NAMALWA (cell line): ENCODE results near the gene THRSP.
"Not testable (repeated sequence)": the region's sequence is repeated elsewhere in the genome, so short reads cannot be mapped to it uniquely, and the experiment has no call there.

Source experiments
- DNase-seq: peaks from one replicate; pipeline ENCODE4 v3.0.0-alpha.2; 2015; ENCODE audit warnings: low spot score

THRSP gene

GRCh38 chr11:78063440-78064181 lies at the start of gene THRSP:
Gene THRSP (plus strand): TSS chr11:78063861. CDS start chr11:78063882, 21 bp downstream.
- DNase-seq, result peak; percentile 70

DNA sequence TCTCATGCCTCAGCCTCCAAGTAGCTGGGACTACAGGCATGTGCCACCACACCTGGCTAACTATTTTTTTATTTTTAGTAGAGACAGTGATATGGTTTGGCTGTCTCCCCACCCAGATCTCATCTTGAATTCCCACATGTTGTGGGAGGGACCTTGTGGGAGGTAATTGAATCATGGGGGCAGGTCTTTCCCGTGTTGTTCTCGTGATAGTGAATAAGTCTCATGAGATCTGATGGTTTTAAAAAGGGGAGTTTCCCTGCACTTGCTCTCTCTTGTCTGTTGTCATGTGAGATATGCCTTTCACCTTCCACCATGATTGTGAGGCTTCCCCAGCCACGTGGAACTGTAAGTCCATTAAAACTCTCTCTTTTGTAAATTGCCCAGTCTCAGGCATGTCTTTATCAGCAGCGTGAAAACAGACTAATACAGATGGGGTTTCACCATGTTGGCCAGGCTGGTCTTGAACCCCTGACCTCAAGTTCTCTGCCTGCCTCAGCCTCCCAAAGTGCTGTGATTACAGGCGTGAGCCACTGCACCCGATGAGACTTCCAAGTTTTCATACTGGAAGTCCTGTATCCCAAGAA lies 48.6 kb upstream of the THRSP start:
- not testable (repeated sequence) for DNase-seq

DNA sequence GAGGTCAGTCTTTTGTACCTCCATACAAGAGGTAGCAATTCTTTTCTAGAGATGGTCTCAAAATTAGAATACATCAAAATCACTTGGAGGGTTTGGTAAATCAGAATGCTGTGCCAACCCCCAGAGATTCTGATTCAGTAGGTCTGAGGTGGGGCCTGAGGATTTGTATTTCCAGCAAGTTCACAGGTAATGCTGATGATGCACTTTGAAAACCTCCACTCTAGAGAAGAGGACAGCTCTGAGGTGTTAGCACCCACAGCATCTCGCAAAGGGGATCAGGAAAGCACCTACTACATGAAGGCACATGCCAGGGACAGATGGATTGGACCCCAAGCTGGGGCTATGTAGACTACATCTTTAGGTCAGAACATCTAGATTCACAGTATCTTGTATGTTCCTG lies 47.8 kb upstream of the THRSP start:
- no peak for DNase-seq

DNA sequence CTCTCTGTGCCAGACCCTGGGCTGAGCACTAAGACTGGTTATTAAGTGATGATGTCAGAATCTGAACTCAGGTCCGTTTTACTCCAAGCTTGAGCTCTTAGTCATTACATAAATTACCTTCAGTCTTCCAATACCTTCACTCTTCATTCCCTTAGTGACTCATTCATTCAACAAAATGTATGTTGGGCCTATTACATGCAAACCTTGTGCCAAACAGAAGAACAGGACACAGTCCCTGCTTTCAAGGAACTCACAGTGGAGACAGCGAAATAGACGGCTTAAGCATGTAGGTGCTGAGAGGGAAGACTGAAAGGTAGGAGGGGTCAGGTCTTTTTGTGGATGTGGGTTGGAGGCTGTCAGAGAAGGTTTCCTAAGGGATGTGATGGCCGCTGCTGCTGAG lies 43.9 kb upstream of the THRSP start:
- no peak for DNase-seq

DNA sequence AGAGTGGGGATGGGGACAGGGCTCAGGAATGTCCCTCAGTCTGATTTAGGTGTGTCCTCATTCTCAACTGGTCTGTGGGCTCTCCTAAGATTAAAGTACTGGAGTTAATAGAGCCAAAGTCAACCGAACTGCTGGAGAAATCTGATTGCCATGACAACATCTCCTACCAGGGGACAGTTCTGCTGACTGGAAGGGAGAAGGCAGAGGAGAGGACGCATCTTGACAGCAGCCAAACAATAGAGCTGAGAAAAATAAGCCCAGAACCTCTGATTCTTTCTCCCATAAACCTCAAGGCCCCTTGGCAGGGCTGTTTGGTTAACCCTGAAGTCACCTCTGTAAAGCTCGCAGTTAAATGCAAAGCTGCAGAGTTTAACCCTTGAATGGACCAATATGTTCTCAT lies 43.4 kb upstream of the THRSP start:
- DNase-seq, result no peak

- DNase-seq, result no peak
These were observed 42.0 kb upstream of the THRSP start for GRCh38 chr11:78021611-78022010.

DNA sequence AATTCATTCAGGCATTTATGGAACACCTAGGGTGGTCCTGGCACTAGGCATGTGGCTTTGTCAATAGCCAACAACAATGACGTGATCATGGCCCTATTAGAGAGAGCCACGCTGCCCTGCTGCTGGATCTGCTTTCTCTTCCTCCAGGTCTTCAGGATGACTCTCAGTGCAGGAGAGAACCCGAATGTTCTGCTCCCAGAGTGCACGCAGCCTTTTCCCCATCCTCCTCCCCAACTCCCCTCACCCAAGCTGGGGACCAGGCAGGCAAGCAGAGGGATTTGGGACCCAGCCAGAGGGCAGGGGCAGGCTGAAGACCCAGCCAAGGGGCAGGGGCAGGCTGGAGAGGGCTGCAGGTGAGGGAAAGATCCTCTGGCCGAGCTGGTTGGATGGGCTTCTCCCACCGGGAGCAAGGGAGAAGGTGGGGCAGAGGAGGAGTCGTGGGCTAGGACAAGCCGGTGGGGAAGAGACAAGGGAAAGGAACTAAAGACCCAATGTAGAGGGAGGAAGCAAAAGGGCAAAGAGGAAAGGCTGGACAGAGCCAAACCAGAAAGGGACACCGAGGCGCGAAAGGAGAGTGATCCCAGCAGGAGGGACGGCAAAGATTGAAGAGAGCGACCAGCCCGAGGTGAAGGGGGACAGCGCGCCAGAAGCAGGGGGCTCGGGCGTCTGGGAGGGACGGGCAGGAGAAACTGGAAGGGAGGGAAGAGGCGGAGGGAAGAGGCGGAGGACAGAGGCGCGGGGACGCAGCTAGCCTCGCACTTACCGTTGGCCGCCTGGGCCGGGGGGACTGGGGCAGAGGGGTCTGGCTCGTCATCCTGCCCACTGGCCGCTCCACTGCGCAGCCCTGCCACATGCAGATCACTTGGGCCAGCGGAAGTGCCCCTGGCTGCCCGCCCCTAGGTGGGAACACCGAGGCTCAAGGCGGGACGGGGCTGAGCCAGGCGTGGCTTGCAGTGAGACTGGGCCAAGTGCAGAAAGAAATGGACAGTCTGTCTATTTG lies 41.0 kb upstream of the THRSP start, which contains the start of gene KCTD14:
TSS of gene KCTD14 (minus strand) at position 880 of the 1,000 bp plus-strand sequence. CDS start at position 853, 27 bp downstream.
- DNase-seq, result no peak

GRCh38 chr11:78023426-78023825 lies 40.2 kb upstream of the THRSP start:
- DNase-seq, result no peak

GRCh38 chr11:78025378-78025777 lies 38.3 kb upstream of the THRSP start:
- no peak for DNase-seq

DNA sequence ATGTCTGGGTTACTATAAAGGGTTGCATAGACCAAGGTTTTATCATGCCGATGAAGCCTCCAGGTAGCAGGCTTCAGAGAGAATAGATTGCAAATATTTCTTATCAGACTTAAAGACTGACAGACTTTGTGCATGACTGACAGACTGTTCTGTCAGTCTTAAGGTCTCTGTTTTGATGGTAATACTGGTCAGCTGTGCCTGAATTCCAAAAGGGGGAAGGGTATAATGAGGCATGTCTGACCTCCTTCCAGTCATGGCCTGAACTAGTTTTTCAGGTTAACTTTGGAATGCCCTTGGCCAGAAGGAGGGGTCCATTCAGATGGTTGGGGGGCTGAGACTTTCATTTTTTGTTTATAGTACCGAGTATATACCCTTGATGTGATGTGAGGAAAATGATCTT lies 35.9 kb upstream of the THRSP start:
- DNase-seq, result no peak

- DNase-seq, result not testable (repeated sequence)
These were observed 35.2 kb upstream of the THRSP start for GRCh38 chr11:78028423-78028822.

DNA sequence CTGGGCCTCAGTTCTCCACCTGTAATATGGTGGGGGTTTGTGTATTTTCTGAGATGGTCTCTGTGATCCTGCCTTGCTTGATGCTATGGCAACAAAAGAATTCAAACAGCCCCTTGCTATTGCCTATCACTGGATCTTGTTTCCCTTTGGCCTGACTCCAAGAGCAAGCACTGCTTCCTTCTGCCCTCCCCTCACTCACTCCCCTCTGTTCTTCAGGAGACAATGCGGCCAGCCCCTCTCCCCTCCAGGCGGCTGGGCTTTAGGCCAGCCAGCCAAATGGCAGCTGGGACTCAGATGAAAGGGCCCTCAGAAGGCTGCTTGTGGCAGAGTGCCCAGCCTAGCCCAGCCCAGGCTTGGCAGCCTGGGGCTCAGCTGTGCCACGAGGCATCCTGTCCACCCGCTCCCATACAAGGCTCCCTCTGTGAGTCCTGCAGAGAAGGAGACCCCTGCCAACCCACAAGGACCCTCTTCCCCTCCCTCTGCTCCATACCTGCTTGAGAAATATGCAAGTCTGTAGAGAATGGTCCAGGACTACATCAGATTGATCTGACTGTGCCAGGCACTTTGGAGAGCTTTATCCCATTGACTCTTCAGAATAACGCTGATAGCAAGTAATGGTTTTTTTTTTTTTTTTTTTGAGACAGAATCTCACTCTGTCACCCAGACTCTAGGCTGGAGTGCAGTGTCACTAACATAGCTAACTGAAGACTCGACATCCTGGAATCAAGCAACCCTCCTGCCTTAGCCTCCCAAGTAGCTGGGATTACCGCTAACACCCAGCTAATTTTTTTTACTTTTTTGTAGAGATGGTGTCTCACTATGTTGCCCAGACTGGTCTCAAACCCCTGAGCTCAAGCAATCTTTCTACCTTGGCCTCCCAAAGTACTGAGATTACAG lies 33.0 kb upstream of the THRSP start:
- no peak for DNase-seq

DNA sequence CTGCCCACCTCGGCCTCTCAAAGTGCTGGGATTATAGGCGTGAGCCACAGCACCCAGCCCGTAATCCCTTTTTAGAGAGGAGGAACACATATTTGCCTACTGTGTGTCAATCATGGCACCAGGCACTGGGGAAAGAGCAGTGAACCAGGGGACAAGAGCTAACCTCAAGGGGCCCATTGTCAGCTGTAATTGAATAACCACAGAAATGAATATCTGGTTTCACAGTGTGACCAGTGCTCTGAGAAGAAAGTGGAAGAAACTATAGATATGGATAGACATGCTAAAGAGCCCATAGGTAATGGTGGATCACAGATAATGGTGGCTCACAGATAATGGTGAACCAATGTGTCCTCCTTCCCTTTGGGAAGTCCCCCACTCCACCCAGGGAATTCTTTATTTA lies 32.0 kb upstream of the THRSP start:
- DNase-seq, result no peak

GRCh38 chr11:78032090-78032489 lies 31.6 kb upstream of the THRSP start:
- DNase-seq, result no peak

GRCh38 chr11:78033040-78033439 lies 30.6 kb upstream of the THRSP start:
- no peak for DNase-seq

- DNase-seq, result no peak
These were observed 29.0 kb upstream of the THRSP start for GRCh38 chr11:78034623-78035022.

DNA sequence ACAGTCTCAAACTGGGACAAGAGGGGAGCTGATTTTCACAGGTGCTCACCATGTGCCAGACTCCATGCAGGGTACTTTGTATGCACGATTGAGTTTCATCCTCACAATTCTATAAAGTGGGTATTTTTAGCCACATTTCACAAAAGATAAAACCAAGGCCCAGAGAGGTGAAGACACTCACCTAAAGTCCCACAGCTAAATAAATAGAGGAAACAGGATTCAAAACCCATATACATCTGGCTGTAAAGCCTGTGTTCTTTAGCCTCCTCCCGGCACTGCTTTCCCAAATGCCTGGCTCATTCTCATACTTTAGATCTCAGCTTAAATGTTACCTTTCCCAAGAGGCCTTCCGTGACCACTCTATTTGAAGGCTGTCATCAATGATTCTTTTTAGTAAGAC lies 27.3 kb upstream of the THRSP start:
- DNase-seq, result no peak

- no peak for DNase-seq
These were observed 26.6 kb upstream of the THRSP start for GRCh38 chr11:78037056-78037455.

DNA sequence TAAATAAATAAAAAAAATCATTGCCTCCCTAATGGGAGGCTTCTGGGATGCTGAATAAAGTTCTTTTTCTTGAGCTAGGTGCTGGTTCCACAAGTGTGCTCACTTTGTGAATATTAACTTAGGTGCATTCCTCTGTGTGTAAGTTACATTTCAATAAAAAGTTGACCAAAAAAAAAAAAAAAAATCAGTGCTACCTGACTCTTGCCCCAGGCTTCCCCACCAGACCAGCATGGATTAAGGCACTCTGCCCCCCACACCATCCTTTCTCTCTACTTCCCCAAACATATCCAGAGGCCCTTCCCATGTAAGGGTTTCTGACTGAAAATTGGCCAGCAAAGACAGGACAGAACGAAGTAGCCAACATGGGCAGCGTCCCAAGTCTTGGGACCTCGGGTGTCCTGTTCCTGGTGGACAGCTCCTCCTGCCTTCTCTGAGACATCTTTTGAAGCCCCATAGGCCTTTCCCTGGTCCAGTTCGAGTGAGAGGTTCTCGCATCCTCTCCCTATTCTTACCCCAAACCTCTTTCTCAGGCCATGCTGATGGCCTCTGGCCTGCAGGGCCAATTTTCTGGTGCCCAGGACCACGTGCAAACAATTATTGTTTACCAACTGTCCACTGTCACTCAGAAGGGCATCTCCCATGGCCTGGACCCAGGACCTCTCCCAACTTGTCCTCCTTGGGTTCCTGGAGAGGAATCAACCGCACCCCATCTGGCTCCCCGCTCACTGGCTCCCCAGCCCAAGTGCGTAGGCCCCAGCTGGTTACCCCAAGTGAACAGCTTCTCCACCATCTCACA lies 25.6 kb upstream of the THRSP start:
- DNase-seq, result no peak

DNA sequence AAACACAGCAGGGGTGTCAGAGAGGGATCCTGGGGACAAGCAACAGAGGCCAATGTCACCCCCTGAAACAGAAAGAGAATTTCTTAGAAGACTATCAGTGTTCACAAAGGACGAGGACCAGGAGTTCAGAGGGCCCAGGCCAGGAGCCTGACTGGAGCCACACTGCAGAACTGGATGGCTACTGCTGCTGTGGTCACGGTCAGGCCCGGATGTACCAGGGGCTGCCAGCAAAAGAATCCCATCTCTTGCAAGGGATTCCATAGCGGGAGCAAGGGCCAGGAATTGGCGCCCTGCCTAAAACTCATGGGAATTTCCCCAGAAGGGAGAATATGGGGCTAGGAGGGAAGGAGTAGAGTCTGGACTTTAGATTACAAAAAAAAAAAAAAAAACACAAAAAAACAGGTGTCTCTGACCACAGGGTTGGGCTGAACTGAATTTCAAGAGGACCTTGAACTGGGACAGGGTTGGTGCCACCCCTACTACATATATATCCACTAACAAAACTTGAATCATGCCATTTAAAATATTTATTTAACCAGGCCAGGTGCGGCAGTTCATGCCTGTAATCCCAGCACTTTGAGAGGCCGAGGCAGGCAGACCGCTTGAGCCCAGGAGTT lies 24.9 kb upstream of the THRSP start:
- DNase-seq, result no peak
